Activated CD4-positive, alpha-beta T cell treated with anti-CD3 and anti-CD28 coated beads for 4 hours (primary cell): ENCODE data around the gene C3orf18.

ENCODE experiments used
- DNase-seq, 2 donors: peaks; one replicate each; pipeline ENCODE4 v3.0.0-alpha.2; 2020

C3orf18 gene

DNA sequence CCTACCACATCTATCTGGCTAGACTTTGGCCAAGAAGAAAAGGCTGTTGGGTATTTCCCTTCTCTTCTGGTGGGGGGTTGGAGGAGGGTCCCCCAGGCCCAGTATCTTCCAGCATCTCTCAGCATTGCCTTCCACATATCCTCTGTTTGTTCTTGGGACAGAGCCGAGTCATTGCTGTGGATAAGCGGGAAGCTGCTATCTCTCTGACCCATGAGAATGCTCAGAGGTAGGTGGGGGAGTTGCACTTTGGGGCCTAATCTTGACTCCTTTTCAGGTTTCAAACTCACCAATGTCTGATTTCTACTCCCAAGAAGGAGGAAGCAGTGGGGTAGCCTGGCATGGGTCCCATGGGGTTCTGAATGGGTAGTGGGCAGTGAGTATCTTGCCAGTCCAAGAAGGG is 9.8 kb upstream of the C3orf18 start:
- DNase-seq, result no peak

GRCh38 chr3:50575372-50575771 is 7.8 kb upstream of the C3orf18 start:
- DNase-seq, result no peak

GRCh38 chr3:50574444-50574831 is 6.9 kb upstream of the C3orf18 start:
- DNase-seq, result no peak

- peak; percentile 75 to 79 for DNase-seq
Observed at GRCh38 chr3:50573566-50574443, 6.3 kb upstream of the C3orf18 start.

DNA sequence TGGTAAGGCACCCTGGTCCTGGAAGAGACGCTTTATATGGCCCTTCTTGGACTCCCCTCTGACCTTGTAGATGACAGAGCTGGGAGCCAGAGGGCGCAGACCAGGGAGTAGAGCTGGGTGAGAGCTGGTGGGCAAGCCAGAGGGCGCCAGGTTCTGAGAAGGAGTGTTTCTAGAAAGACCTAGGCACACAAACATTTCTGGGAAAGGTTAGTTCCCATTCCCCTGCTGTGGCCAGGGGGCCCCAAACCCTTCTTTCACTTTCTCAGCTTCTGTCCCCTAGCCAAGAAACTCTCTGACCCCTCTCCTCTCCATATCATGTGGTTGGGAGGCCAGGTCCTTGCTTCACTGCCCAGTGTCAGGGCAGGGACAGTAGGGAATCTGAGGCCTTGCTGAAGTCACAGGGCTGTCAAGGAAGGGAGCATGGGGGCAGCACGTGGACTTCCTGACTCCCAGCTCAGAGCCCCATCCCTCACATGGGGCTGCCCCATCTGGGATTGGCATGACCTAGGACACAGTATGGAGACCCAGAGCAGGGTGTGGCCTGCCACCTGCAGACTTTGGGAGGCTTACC is 5.3 kb upstream of the C3orf18 start:
- DNase-seq, result peak; percentile 39 to 41

DNA sequence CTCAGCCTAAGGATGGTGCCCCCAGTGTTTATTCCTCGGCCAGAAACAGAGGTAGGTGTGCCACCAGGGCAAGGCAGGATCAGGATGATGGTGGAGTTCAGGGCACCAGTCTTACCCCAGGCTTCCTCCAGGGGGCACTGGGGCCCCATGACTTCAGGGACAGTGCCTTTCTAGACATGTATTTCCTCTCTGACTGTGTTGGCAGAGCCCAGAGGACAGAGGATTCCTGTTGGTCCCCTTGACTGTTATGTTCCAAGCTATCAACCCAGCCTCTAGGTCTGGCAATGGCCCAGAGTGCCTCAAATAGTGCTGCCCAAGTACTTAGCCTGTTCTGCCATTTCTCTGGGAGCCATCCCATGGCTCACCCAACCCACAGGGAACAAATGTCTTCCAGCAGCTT is 4.6 kb upstream of the C3orf18 start:
- DNase-seq, result peak; percentile 78 to 84

DNA sequence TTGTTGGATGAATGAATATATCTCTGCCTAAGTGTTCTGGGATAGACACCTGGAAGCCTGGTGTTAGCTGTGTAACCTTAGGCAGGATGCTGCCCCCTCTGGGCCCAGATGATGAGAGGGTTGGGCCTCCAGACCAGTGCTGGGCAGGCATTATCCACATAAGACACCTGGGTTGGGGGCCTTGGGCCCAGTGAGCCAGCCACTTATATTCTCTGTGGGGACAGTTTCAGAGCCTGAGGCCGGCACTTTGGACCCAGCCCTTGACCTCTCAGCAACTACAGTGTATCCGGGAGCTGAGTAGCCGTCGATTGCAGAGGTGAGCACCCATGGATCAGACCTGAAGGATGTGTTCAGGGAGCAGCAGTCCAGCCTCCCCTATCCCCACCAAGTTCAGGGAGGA is 3.9 kb upstream of the C3orf18 start:
- no peak for DNase-seq

- DNase-seq, result no peak
Observed at GRCh38 chr3:50570508-50571279, 3.1 kb upstream of the C3orf18 start.

- DNase-seq, result peak; percentile 91 to 97
Observed at GRCh38 chr3:50568947-50569749, 1.6 kb upstream of the C3orf18 start, which contains the start of gene HEMK1. HEMK1 (plus strand) TSS chr3:50569522; CDS start chr3:50571105, 1,583 bp downstream.

DNA sequence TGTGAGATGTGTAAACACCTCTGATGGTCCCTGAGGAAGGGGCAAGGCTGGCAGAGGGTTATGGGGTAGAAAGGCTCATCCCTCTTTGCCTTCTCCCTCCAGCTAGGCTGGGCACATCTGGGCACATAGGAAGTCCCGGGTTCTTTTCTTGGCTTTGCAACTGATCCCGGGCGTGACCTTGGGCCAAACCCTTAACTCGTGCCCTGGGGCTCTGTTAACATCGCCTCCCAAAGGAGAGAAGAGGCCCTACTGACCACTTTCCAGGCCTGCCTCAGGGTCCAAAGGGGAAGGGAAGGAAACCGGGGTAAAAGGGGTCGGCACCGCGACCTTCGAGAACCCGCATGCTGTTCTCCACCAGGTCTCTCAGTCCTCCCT is 549 bp downstream of the C3orf18 start:
- DNase-seq, result no peak

- no peak for DNase-seq
Observed at GRCh38 chr3:50564321-50564720, 3.2 kb downstream of the C3orf18 start.

DNA sequence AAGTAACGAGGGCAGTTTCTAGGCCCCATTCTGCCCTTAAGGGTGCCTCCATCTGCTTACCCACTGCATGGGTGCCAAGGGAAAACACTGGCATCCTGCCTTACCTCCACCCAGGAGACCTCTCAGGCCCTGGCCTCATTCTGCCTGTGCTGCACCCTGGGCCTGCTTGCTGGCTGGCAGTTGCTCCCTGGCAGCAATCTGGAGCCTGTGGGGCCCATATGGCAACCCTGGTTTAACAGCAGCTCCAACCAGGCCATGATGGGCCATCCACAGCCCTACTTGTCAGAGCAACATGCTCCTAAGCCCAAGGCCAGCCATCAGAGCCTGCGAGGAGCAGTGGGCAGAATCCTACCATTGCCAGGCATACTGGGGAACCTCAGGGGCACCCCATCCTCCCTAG is 3.7 kb downstream of the C3orf18 start:
- DNase-seq, result no peak

- DNase-seq, result no peak
Observed at GRCh38 chr3:50562861-50563260, 4.7 kb downstream of the C3orf18 start.

- no peak for DNase-seq
Observed at GRCh38 chr3:50559702-50560101, 7.8 kb downstream of the C3orf18 start.

DNA sequence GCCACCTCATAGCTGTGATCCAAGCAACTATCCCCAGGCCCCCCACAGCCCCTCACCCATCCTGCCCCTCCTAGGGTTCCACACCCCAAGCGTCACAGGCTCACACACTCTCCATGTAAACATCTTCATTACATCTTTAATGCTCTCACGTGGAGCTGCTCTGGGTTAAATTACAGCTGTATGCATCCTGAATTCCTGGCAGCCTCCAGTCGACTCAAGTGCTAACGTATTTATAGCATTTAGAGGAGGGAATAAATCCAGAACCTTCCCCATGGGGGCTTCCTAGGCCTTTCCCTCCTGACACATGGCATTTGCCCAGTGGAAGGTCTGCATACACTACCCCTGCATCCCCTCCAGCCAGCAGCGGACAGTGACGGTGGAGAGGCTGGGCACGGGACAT is 9.6 kb downstream of the C3orf18 start:
- no peak for DNase-seq

DNA sequence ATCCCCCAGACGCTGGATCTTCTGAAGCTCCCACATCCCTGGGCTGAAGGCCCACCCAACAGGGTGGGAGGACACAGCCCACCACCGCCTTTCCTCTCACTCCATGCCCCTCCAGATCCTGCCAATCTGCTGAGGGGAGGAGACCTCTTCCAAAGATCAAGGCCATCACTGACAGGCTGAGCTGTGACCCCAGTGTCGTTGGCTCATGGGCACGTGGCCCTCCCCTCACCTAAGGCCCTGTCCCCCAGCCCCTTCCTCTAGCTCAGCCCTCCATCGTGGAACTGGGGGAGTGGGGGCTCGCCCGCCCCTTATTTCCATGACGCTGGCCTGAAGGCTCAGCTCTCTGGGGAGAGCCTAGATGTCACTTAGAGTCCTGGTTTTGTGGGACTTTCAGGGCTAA is 10.4 kb downstream of the C3orf18 start:
- no peak for DNase-seq

DNA sequence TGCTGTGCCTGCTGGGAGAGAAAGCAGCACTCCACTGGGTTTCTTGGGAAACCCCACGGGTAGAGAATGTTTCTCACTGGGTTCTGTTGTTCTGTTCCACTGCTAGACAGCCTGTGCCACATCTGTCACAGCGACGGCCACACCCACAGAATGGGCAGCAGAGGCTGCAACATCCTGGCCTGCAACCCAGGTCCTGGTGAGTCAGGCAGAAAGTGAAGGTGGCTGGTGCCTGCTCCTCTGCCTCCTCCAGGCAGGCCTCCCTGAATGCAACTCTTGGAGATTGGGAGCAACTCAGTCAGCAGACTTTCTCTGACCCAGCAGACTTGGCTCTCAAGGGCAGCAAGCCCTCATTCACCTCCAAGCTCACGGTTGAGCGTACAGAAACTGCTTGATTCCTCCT is 13.0 kb downstream of the C3orf18 start:
- no peak for DNase-seq

GRCh38 chr3:50552598-50552997 is 14.9 kb downstream of the C3orf18 start:
- no peak for DNase-seq

DNA sequence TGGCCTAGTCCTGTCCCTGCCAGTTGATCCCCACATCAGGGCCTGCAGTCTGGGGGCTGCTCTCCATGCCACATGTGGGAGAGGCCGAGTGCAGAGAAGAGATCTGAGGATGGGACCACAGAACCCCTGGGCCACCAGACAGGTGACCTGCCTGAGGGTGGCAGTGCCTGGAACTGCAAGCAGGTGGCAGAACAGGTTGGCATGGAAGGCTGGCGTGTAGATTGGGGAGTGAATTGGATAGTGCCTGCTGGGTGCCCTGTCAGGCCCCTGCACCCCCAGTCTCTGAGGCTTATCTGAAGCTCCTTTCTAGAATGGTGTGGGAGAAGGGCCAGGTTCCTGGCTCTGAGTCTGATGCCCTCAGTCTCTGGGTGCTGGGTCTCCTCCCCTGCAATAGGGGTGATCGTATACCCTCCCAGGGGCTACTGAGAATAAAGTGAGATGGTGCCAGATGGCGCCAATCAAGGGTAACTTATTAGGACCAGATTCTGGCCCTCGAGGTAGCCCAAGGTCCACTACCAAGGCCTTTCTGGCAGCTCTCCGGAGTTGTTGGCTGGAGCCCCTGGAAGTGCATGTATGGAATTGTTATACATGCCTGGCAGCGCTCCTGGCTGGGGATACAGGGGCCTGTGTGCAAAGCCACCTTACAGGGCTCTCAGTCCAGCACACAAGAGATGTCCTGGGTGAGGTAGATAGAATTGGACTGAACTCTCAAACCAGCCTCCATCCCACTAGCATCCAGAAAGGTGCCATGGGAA is 15.7 kb downstream of the C3orf18 start:
- DNase-seq, result no peak

- DNase-seq, result no peak
Observed at GRCh38 chr3:50551054-50551659, 16.4 kb downstream of the C3orf18 start.

GRCh38 chr3:50550079-50550736 is 17.3 kb downstream of the C3orf18 start:
- peak; percentile 47 to 70 for DNase-seq
